ENCODE results near the gene PLEKHF1.

- TF ChIP-seq POLR2AphosphoS5 (IDR thresholded peaks at IDR 0.05; ENCODE audit: low read depth, low read length) (no peak), TAF1 (IDR thresholded peaks at IDR 0.05; ENCODE audit: borderline replicate concordance, insufficient read depth, low read length) (no peak), REST (IDR thresholded peaks at IDR 0.05; ENCODE audit: insufficient read depth in 1 of 2, low read depth in 2 of 2, low read length in 2 of 2) (no peak)
Measured at GRCh38 chr19:29676586-29676985, 11.3 kb downstream of the PLEKHF1 start.
